ENCODE results near the gene CACNA1F.

CACNA1F gene

GRCh38 chrX:49155243-49155899 lies 77.8 kb downstream of the CACNA1F start:
- H3K9ac ChIP-seq (ENCODE audit: low read length): peak overlapping the region; percentile 54
- H3K27me3 ChIP-seq (ENCODE audit: insufficient read depth, low read length, poor library complexity): no peaks in the 10 kb centered on the region
- no peak overlapping the region for H2BK15ac ChIP-seq (replicated peaks; ENCODE audit: low read depth)
- no peak overlapping the region for H3K27ac ChIP-seq (ENCODE audit: low read depth, low read length)
- peak overlapping the region; percentile 34 for H3K4me2 ChIP-seq (ENCODE audit: low read length)
- no peak overlapping the region for H3K4me3 ChIP-seq (ENCODE audit: low read length)
- H3K79me2 ChIP-seq (ENCODE audit: control insufficient read depth, insufficient read depth, low read length): no peaks in the 10 kb centered on the region
- no CpG with 5 or more reads among the region's 18 CpGs for WGBS (ENCODE audit: extremely low coverage, insufficient coverage, low lambda C conversion rate)
- DNase-seq: peak; percentile 87
- H4K5ac ChIP-seq (ENCODE audit: low read length): no peak overlapping the region
- no peak overlapping the region for H2BK120ac ChIP-seq (ENCODE audit: low read depth, low read length)
- H2BK5ac ChIP-seq (ENCODE audit: low read length): no peak overlapping the region
- no peak overlapping the region for H2AK5ac ChIP-seq (ENCODE audit: low read length)
- H3K18ac ChIP-seq (ENCODE audit: low read length): no peak overlapping the region
- H3K79me1 ChIP-seq (ENCODE audit: low read length): no peaks in the 10 kb centered on the region
- H3K4ac ChIP-seq (ENCODE audit: low read depth, low read length): no peak overlapping the region
- no peak overlapping the region for H4K8ac ChIP-seq (ENCODE audit: low read depth, low read length)
- no peak overlapping the region for H3K23ac ChIP-seq (ENCODE audit: low read length)
- H3K36me3 ChIP-seq (ENCODE audit: control insufficient read depth, insufficient read depth, low read length): no peaks in the 10 kb centered on the region
- no peaks in the 10 kb centered on the region for H3K4me1 ChIP-seq (ENCODE audit: control insufficient read depth, low read depth, low read length)
- peak overlapping the region; percentile 60 for H3K56ac ChIP-seq (ENCODE audit: low read length)
